D721Med (cell line): ENCODE results near the gene RARB.

ENCODE experiments used
- DNase-seq: peaks from one replicate; pipeline ENCODE4 v3.0.0; 2011; ENCODE audit warnings: low spot score; ENCODE audit not compliant: insufficient read length
- FAIRE-seq: peaks from 2 replicates; lab custom pipeline; 2011; peaks lifted over from hg19 to GRCh38; lab: Jason Lieb, UNC
- TF ChIP-seq, protein P1 (sequence below): IDR thresholded peaks from 2 replicates; pipeline ENCODE4 v1.5.1; 2012; ENCODE audit warnings: mild to moderate bottlenecking, control low read depth; ENCODE audit not compliant: insufficient read depth; ENCODE audit errors: missing control alignments

The RARB gene

DNA sequence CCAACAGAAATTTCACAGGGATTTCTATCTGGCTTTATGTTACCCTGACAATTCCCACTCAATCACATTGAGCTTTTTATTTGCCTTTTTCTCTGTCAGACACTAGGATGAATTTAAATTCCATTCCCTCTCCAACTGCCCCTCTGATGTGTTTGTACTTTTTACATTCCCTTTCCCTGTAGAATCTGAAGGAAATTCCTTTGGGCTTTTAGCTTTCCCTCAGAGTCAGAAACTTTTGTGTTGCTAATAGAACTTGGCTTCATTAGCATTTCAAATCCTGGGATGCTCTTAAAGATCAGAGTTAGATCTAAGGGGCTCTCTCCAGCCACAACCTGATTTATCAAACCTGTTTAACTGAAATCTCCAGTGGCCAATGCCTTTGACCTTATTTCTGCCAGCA, 7.9 kb upstream of the RARB start:
- no peak for FAIRE-seq
- no peak for DNase-seq
- TF ChIP-seq, protein P1, sequence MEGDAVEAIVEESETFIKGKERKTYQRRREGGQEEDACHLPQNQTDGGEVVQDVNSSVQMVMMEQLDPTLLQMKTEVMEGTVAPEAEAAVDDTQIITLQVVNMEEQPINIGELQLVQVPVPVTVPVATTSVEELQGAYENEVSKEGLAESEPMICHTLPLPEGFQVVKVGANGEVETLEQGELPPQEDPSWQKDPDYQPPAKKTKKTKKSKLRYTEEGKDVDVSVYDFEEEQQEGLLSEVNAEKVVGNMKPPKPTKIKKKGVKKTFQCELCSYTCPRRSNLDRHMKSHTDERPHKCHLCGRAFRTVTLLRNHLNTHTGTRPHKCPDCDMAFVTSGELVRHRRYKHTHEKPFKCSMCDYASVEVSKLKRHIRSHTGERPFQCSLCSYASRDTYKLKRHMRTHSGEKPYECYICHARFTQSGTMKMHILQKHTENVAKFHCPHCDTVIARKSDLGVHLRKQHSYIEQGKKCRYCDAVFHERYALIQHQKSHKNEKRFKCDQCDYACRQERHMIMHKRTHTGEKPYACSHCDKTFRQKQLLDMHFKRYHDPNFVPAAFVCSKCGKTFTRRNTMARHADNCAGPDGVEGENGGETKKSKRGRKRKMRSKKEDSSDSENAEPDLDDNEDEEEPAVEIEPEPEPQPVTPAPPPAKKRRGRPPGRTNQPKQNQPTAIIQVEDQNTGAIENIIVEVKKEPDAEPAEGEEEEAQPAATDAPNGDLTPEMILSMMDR: no peak

DNA sequence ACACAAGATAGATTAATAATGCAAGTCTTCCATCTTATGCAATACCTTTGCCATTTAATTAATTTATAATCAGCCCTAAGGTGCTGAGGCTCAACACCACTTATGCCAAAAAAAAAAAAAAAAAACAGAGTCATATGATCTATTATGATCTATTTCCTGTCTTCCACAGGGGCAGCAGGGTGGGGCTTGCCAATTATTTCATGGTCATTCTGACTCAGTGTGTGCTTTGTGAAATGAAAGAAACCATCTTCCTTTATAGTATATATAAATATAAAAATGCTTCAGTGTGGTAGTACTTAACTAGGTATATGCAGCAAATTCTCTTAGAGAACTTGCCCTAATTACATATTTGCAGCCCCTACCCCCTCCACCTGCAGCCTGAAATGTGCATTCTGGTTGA, 7.2 kb upstream of the RARB start:
- FAIRE-seq (no peak), DNase-seq (no peak)
- TF ChIP-seq, protein P1: no peak

DNA sequence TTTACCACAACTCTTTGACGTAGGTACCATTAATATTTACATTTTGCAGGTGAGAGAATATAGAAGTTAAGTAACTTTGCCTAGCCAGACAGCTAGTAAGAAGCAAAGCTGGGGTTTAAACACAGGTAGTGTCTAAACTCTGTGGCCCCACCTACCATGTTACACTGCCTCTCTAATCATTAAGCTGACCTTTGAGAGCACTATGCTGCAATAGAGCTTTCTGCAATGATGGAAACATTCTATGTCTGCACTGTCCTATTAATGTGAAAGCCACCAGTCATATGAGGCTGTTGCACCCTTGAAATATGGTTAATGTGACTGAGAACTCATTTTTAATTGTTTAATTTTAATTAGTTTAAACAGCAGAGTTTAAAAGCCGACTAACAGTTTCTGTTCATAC, 6.3 kb upstream of the RARB start:
- FAIRE-seq (no peak), DNase-seq (no peak)
- TF ChIP-seq, protein P1: no peak

DNA sequence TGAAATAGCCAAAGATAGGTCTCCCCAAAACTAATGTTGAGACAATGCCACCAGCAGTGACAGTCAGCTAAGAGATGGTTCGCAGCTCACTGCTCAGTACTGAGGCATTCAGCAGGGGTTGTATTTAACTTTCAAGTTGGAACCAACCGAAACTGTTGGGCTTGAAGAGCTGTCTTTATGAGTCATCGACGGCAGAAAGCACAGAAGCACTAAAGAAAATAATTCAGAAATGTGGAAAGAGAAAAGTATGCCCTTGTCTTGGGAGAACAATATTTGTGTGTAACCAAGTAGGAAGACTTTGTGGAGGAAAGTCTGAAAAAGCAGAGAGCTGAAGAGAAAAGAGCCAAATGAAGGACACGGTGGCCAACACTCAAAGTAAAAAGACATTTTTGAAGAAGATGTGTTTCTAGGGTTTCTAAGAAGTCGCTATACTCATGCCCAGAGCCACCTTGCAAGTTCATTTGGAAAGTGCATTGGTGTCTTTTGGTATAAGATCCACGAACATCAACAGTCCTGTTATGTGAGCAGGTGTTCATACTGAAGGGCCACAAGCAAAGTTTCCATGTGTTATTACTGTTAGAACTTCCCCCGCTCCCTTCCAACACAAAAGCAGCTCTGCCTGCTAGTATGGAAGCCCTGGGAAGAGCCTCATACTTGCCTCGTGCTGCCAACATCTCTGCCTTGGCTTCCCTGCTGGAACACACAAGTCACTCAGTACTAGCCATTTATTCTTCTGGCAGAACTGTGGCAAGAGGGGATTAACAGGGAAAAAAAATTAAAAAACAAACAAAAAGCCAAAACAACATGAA, 4.1 kb upstream of the RARB start:
- TF ChIP-seq, protein P1: no peak
- DNase-seq (no peak), FAIRE-seq (no peak)

- FAIRE-seq (no peak), DNase-seq (no peak)
- TF ChIP-seq, protein P1: no peak
Observed at GRCh38 chr3:25424614-25425013, 3.4 kb upstream of the RARB start.

GRCh38 chr3:25426408-25426807, 1.7 kb upstream of the RARB start:
- no peak for FAIRE-seq
- DNase-seq: no peak
- TF ChIP-seq, protein P1: no peak

DNA sequence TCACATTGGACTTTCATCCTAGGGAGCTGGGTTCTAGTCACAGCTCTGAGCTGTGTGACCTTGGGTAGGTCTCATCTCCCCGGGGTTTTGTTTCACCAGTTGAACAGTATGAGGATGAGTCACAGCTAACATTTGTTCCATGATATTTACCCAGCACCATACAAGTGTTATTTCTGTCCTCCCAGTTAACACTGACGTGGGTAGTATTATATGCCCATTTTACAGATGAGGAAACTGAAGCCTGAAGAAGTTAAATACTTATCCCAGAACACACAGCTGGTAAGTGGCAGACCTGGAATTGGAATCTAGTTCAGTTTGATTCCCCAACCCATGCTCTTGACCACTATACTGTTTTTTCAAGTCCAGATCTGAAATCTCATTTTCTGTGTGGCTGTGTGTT, 908 bp upstream of the RARB start:
- TF ChIP-seq, protein P1: no peak
- DNase-seq (no peak), FAIRE-seq (no peak)
